Prostate gland (tissue), 2 donors: ENCODE data around the gene HSPD1.

ENCODE experiments used
- POLR2A ChIP-seq: fragments of 450-650 bp; IDR thresholded peaks from one replicate; pipeline ENCODE4 v1.6.1; 2016; ENCODE audit warnings: antibody characterized with exemption, mild to moderate bottlenecking
- POLR2AphosphoS5 ChIP-seq: sonication (generic); formaldehyde crosslinking; IDR thresholded peaks from one replicate; pipeline ENCODE4 v1.6.1; 2017; ENCODE audit warnings: antibody characterized with exemption
- TF ChIP-seq, protein P1 (sequence below), 4 experiments: fragments of 200-600 bp in 2 of 4; fragments of 450-650 bp in 2 of 4; sonication (generic) in 2 of 4; IDR thresholded peaks; 1 replicate in 3 of 4; 2 replicates in 1 of 4; pipeline ENCODE4 v1.5.1; 2016 to 2019; ENCODE audit warnings: antibody characterized with exemption in 4 of 4, mild to moderate bottlenecking in 2 of 4, moderate library complexity in 2 of 4

DNA sequence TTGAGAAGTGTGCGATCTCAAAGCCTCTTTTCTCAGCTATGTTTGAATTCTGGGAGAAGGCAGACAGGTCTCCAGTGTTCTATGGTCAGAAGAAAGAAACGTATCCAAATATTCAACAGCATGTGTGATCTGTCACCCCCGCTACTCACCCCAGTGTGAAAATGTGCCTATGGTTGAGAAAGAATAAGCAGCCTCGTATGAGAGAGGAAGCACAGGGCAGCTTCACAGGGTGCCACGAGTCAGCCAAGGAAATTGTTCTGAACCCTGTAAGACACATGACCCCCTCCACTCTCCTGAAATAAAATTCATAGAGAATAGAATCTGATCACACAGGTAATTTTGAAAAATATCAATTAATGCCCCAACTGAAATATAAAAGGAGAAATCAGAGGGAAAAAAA is 56.8 kb downstream of the HSPD1 start:
- no peak for TF ChIP-seq POLR2AphosphoS5
- TF ChIP-seq, protein P1, sequence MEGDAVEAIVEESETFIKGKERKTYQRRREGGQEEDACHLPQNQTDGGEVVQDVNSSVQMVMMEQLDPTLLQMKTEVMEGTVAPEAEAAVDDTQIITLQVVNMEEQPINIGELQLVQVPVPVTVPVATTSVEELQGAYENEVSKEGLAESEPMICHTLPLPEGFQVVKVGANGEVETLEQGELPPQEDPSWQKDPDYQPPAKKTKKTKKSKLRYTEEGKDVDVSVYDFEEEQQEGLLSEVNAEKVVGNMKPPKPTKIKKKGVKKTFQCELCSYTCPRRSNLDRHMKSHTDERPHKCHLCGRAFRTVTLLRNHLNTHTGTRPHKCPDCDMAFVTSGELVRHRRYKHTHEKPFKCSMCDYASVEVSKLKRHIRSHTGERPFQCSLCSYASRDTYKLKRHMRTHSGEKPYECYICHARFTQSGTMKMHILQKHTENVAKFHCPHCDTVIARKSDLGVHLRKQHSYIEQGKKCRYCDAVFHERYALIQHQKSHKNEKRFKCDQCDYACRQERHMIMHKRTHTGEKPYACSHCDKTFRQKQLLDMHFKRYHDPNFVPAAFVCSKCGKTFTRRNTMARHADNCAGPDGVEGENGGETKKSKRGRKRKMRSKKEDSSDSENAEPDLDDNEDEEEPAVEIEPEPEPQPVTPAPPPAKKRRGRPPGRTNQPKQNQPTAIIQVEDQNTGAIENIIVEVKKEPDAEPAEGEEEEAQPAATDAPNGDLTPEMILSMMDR (IDR thresholded peaks at IDR 0.05): no peak
- TF ChIP-seq POLR2A: no peak
